ENCODE results near the gene FILIP1.

The FILIP1 gene

DNA sequence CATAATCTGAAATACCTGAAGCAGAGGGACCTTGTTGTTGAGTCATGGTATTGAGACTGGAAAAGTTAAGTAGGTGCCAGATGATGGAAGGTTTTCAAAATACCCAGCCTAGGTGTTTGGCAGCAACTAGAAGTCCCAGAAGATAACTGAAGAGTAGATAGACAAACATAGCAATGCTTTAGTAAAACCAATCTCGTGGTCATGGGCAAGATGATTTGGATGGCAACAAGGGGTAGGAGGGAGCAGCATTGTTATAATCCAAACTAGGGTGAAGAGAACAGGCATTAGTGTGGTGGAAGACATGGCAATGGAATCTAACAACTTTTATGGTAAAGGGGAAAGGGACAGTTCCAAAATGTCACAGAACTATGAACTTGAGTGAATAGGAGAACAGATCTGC is 2.3 kb downstream of the FILIP1 start:
- DNase-seq = no peak

DNA sequence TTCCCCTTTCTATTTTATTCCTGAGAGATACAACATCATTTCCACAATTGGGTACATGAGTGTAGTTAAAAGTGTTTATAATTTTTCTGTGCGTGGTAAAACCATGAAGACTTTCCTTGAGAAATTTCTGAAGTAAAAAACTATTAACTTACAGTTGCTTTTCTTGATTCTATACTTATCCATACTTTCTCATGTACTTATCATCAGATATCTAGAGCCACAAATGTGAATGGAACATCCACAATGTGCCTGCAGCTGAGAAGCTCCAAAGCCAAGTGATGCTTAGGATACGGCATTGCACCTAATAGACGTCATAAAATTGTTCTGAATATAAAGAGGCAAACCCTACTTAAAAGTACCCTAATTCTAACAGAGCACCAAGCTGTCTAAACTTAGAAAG is 2.9 kb downstream of the FILIP1 start:
- DNase-seq = no peak

DNA sequence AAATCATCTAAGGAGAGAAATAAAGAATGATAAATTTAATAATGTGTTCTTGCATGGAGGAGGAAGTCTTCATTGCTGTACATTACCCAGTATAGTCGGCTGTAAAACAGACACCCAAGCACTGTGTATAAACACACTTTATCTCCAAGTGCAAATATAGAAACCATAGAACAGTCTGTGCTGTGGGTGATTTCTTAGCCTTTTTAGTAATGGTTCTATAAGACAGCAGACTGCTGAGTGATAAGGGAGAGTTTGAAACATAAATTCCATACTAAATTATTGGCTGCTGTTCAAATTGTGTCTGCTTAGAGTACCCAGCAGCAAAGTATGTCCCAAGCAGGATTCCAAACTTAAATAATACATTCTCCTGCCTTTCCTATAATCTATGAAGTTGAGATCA is 4.6 kb downstream of the FILIP1 start:
- DNase-seq = no peak

DNA sequence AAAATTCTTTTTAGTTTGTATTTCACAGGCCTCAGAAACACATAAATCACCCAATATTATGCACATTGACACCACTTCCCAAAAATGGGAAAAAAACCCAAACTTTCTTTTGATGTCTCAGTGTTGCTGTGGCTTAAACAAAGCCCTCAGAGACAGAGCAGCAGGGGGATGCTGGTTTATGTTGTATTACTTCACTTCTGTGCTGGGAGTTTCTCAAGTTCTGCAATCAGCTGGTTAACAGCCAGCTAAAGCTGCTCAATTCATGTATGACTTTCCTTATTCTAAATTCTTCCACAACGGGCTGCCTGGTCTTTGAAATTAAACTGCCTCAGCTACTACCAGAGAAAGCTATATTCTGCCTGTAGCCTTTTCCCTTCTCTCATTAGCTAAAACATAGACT is 5.6 kb downstream of the FILIP1 start:
- DNase-seq = no peak

DNA sequence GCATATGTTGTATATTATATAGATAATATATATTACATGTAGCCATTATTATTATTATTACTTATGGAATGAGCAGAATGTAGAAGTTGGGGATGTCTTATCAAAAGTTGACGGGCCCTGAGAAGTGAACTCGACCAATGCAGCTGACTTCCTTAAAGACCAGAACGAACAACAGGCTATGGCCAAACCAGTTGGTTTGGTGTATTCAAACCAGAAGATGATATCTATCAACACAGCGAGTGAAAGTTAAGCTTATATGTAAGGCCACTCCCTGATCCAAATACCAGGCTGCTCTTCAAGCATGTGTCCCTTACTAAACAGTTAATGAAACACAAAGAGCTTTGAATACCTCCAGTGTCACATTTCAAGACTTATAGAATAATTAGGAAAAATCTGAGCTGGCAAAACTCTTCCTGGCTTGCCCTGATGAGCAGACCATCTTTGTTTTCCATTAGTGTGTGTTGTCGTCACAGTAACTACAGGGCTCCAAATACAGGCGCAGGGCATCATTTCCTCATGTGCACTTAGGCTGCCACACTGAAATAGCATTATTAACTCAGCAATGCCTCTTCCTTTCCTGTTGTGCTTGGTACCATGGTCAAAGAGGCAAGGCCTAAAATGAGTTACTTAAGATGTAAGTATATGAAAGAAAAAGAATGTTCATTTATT is 6.6 kb downstream of the FILIP1 start:
- DNase-seq = no peak

DNA sequence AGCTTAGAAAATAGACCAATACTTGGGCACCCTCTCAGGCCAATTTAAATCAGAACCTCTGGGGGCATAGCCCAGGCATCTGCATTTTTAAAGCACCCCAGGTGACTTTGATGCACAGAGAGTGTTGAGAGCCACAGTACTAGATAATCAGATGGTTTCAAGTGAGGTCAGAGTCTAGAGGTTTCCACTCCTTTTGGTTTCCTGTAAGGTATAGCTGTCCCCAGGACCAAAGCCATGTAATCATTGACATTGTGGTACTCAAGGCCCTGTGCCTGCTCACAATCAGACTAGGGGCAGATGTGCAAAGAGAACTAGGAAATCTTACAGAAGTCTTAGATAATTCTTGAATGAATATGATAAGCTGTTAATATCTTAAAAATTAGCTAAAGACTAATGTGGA is 9.1 kb downstream of the FILIP1 start:
- no peak for DNase-seq

DNA sequence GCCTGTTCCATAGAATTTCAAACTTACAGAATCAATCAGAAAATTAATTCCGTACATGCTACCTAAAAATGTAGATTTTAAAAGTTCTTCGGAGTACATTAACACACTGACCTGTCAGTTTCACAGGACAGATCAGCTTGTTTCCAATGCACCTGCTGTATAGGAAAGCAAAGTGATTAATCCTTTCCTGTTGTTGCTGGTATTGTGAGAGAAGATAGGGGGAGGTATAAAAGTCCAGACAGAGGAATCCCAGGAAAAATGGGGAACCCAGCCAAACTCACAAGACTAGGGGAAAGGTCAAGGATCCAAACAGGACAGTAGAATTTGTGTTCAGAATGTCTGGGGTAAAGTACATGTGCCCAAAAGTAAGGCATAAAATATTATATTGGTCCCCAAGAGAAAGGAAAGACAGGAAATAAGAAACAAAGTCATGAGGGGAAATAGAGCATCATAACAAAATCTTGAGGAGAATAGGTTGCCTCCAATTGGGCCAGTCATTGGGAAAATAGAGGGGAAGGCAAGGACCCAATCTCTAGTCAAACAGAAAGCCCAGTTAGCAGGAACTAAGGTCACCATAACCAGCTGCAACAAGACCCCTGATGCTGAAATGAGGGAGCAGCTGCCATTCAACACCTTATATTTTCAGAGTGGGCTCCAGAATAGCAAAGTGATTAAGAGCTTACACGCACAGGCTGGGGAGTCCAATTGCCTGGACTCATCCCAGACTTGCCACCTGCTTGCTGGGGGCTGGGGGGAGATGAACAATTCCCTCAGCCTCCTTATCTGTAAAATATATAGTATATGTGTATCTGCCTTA is 10.3 kb downstream of the FILIP1 start:
- DNase-seq = no peak

DNA sequence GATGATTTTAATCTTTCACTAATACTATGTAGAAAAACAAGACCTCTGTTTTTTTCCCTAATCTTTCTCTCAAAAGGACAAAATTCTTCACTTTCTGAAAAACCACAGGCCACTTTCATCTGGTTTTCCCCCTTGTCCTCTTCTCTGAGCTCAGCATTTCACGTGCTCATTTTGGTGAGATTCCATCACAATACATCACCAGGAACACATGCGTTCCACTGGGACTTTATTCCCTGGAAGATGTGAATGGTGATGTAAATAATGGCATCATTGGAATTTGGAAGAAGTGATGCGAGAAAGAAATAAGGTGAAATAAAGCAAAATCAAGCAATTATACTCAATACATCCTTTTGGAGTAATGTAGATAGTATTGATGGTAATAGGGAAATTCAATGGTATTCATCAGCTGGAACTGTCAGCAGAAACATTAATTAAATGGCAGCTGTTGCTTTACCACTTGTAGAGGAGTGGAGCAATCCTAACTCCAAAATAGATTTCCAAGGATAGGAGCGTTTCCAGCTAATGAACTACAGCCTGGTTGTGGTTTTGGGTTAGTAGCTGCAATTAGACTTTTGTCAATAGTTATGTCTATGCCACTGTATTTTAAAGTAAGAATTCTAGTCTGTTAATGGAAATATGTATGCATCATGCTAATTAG is 11.5 kb downstream of the FILIP1 start:
- DNase-seq = no peak

DNA sequence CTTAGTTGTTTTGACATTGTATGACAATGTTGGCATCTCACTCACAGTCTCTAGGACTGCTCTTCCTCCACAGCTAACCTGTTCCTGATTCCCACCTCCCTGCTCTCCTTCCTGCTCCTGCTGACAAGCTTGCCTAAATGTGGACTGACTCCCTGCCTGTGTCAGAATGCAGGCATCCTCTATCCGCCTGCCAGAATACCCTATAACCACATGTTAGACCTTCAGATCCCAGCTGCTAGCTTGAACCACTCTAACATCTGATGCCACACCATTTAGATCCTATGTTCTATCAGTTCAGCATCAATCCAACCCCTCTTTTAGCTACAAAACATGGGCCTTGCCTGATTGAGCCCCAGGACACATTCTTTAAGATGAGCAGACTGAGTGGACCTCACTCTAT is 12.2 kb downstream of the FILIP1 start:
- no peak for DNase-seq

DNA sequence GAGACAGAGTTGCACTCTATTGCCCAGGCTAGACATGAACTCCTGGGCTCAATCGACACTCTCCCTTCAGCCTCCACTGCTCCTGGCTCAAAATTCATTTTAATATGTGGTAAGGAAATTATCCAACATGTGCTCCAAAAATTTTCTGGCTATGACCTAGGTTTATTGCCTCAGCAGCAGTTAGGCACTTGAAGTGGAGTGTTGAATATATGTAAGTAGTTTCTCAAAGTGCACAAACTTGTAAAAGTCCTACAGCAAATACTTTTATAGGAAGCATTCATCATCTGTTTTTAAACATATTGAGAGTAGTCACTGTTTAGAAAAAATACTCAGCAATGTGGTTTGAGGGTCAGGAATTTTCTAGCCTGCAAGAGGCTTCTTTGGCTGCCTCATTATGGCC is 13.2 kb downstream of the FILIP1 start:
- no peak for DNase-seq

DNA sequence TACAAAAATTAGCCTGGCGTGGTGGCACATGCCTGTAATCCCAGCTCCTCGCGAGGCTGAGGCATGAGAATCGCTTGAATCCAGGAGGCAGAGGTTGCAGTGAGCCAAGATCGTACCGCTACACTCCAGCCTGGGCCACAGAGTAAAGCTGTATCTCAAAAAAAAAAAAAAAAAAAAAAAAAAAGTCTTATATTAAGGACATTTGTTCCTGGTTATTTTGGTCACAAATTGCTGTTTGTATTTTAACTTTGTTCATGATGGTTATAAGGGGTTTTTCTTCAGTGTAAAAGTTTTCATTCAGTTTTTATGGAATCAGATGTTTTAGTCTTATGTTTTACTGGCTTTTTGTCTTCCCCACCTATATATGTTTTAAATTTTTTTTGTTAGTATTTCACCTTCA is 13.9 kb downstream of the FILIP1 start:
- no peak for DNase-seq

DNA sequence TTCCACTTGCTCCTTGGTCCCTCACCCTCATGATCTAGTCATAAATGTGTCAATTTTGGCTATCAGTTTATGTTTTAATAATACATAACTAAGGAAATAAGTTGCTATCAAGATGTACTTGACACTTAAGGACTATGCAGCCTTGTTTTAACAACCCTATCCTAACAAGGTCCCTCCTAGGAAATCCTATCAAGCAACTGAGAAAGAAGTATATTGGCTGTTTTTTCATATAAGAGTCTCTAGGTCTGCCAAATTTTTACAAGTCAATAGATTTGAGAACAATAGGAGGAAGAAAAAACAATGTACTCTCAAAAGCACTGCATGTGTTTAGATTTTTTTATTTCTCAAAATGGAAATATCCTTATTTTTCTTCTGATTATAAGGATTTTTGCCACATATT is 14.7 kb downstream of the FILIP1 start:
- no peak for DNase-seq

DNA sequence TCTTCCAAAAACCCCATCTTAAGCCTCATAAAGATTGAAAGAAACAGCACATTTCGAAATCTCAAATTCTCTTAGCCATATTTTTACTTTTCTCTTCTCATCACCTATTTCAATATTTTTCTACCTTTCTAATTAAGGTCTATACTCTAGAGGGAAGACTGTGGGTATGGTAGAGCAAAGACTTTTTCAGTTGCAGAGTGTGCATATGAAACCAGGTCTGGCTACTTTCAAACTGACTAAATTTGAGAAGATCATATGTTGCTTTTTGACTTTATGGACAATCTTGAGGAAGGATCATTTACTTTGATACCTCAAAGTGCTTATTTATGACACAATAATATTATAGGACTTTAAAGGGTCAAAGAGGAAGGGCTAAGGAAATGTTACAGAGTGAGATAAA is 20.7 kb downstream of the FILIP1 start:
- DNase-seq = no peak

DNA sequence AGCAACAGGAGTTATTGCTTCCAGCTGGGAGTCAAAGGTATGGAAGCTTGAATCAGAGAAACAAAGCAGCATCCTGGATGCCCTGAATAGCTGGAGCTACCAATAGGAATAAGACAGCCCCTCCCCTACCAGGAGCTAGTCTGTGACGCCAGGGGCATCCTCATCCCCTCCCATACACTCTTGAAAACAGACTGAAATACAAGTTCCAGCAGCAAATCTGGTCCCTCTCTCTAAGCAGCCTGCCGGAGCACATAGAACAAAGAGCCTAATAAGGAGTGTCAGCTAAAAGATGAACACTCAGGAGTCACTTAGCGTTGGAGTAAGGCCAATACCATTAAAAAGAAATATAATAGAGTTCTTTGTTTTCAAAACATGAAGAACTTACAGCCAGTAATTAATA is 25.6 kb downstream of the FILIP1 start:
- no peak for DNase-seq

DNA sequence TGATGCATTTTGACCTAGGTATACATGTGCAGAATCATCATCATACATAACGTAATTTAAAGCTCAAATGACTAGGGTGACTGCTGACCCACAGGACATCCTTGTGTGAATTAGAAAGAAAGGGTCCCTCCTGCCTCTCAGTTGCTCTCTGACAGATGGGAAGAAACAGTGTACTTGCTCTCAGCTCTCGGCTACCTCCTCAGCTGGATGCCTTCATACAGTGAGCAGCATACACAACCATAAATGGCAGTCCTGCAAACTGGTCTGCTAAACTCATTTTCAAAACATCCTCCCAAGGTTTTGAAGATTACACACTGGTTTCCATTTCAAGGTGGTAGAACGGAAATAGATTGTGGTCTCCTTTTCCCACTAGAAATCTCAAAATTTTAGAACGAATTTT is 26.3 kb downstream of the FILIP1 start:
- no peak for DNase-seq

DNA sequence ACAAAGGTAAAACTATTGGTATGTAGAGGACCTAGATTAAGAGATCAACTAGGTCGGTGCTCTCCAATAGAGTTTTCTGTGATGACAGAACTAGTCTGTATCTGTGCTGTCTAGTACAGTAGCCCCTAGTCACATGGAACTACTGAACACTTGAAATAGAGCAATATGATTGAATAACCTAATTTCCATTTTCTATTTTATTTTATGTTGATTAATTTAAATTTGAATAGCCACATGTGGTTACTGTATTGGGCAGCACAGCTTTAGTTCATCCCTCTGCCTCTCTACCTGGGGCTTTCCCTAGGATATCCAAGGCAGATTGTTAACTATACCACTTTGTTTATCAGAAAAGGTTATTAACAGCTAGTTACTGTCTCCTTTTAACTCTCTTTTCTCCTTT is 27.0 kb downstream of the FILIP1 start:
- no peak for DNase-seq

DNA sequence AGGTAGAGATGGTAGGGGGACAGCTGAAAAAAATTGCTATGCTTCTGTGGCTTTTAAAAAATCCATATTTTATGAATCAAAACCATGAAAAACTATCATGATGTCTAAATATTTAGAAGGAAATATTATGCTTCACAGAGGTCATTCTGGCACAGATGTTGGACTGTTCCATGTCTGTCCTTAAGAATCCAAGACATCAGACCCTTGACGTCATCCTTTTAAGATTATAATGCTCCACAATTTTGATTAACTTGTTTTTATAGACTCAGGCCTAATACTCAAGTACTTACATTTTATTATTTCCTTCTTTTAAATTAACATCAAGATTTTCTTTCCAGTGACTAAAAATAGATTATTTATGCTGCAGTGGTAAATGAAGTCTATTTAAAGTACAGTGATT is 29.7 kb downstream of the FILIP1 start:
- no peak for DNase-seq

DNA sequence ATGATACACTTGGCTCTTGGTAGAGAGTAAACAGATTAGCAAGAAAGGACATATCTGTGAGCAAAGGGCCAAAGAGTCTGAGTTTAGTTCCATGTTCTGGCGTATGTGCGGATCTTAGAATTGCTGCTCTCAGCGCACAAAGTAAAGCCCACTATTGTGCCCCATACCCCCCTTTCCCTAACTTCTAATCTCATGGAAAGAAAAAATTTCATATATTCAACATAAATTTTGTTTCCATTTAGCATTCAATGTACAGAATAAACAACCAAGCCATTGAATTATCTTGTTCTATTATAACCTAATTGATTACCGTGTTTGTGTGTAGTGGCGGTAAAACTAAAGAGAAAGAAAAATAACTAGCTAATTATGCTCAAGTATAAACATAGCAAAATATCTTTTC is 30.5 kb downstream of the FILIP1 start:
- no peak for DNase-seq

DNA sequence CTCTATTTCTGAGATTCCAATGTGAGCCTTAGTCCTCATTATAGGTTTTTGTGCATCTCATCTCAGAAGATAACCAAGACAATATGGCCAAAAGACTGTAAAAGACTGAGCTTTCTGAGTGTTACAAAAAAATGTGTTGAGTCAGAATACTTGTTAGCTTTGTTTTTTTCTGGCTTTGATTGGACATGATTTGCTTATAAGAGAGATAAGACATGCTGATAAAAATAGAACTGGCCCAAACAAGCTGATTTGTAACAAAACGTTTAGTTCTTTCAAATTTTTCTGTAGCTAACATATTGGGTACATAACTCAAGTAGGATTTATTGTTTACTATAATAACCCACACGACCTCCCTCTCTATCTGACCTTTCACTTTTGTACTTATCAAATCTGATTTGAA is 32.9 kb downstream of the FILIP1 start:
- no peak for DNase-seq

DNA sequence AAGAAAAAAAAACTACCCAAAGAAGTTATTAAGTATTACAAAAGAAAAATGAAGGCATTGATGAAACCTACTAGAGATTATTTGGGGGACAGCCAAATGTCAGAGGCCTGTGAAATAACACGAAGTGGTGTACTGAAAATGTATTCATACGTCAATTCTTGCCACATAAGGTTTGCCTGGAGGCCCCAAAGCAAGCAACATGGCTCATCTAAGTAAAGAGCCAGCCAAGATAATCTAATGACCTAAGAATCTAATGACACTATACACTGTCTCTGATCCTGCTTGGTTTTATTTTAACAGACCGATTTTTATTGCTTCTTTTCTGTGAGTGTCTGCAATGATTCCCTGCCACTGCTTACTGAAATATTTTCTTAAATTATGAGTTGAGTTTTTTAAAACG is 34.7 kb downstream of the FILIP1 start:
- no peak for DNase-seq

DNA sequence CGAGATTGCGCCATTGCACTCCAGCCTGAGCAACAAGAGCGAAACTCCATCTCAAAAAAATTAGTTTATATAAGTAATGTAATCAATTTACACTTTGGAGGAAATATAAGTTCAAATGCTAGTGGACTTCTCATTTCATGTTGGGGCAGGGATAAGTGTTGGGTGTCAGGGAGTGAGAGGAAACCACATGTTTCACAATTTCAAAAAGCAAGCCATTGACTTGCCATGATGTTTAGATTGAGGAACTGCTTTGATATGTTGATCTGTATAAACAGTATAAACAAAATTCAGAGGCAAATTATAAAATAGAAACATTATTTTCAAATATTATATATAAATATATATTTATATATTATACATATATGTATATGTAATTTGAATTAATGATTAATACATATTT is 42.7 kb downstream of the FILIP1 start:
- no peak for DNase-seq

DNA sequence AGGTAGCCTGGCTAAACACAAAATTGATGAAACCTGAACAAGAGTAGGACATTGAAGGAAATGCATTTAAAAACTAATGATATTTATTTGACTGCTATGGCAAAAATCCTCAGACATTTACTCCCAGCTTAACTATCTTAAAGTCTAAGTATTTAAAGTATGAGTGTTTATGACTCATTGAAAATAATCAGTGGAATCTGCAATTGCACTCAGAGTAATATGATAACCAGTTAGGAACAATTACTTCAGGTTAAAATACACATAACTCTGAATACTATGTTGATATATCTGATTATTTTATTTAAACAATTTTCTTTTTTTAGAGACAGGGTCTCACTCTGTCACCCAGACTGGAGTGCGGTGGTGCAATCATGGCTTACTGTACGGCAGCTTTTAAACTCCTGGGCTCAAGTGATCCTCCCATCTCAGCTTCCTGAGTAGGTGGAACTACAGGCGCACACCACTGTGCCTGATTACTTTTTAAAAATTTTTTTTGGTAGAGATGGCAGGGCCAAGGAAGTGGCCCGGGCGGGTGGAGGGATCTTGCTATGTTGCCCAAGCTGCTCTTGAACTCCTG is 43.9 kb downstream of the FILIP1 start:
- no peak for DNase-seq

DNA sequence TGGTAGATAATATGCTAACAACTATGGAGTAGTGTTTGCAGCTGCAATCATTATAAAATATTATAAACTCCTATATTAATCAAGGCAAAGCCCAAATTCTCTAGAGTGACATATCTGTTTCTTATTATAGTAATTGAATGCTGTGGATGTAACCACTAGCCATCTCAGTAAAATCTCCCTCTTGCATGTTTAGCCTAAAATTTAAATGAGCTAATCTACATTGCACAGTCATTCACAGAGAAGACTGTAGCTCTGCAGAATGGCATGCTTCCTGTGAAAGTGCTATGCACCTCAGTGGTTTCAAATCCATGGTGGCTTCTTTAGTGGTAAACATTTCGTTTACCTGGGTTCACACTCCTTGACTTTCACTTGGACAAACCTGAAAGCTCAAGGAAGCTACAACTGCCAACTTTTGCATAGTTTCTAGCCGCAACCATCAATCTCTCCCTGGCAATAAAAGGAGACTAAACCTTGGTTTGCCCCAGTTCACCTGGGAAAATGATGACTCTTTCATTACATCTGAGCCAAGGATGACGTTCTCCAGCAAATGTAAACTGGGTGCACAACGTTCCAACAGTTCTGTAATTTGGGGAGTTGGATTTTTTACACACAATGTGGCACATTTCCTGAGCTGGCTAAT is 47.2 kb downstream of the FILIP1 start:
- DNase-seq = no peak
